ENCODE results near the gene NRF1. TPM values are rescaled to one million over a fixed set of nuclear protein-coding genes. Genes with fewer than 3 reads are reported as not detected.
A peak's percentile ranks its signal among the peaks of the same experiment; 100 is the strongest.

The NRF1 gene
- total and polyA plus RNA-seq, 2 of the 13 experiments (the other 11 are each of a cell fraction or from before 2014, with no cell fraction given) = 9.3 to 10.1 TPM

- peak; percentile 54 for TF ChIP-seq ASH2L (IDR thresholded peaks at IDR 0.05; ENCODE audit: insufficient read length, low read depth, low read length)
- peak; percentile 15; the same call in 1 of the 2 replicates for TF ChIP-seq ZNF451 (CRISPR knock-in tag; IDR thresholded peaks at IDR 0.05)
- no peak for TF ChIP-seq ELK4 (CRISPR knock-in tag; IDR thresholded peaks at IDR 0.05; ENCODE audit: borderline replicate concordance)
- no peak for TF ChIP-seq JUN (CRISPR knock-in tag; IDR thresholded peaks at IDR 0.05)
- TF ChIP-seq THRA (CRISPR knock-in tag; IDR thresholded peaks at IDR 0.05; ENCODE audit: borderline replicate concordance) = no peak
- TF ChIP-seq ATF4 (CRISPR knock-in tag; IDR thresholded peaks at IDR 0.05) = no peak
- no peak; the same call in 1 of the 2 replicates for TF ChIP-seq ZNF790 (CRISPR knock-in tag; IDR thresholded peaks at IDR 0.05; ENCODE audit: borderline replicate concordance)
- no peak for TF ChIP-seq SMAD1 (CRISPR knock-in tag; IDR thresholded peaks at IDR 0.05; ENCODE audit: borderline replicate concordance, low read depth)
- TF ChIP-seq KDM2A (CRISPR knock-in tag; IDR thresholded peaks at IDR 0.05; ENCODE audit: borderline replicate concordance, low read depth) = no peak
- TF ChIP-seq, protein P1, sequence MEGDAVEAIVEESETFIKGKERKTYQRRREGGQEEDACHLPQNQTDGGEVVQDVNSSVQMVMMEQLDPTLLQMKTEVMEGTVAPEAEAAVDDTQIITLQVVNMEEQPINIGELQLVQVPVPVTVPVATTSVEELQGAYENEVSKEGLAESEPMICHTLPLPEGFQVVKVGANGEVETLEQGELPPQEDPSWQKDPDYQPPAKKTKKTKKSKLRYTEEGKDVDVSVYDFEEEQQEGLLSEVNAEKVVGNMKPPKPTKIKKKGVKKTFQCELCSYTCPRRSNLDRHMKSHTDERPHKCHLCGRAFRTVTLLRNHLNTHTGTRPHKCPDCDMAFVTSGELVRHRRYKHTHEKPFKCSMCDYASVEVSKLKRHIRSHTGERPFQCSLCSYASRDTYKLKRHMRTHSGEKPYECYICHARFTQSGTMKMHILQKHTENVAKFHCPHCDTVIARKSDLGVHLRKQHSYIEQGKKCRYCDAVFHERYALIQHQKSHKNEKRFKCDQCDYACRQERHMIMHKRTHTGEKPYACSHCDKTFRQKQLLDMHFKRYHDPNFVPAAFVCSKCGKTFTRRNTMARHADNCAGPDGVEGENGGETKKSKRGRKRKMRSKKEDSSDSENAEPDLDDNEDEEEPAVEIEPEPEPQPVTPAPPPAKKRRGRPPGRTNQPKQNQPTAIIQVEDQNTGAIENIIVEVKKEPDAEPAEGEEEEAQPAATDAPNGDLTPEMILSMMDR (CRISPR knock-in tag; IDR thresholded peaks at IDR 0.05) = peak; percentile 61
- TF ChIP-seq ZNF589 (CRISPR knock-in tag; conservative IDR thresholded peaks at IDR 0.05) = no peak; the same call in 1 of the 2 replicates
- TF ChIP-seq, protein P2, sequence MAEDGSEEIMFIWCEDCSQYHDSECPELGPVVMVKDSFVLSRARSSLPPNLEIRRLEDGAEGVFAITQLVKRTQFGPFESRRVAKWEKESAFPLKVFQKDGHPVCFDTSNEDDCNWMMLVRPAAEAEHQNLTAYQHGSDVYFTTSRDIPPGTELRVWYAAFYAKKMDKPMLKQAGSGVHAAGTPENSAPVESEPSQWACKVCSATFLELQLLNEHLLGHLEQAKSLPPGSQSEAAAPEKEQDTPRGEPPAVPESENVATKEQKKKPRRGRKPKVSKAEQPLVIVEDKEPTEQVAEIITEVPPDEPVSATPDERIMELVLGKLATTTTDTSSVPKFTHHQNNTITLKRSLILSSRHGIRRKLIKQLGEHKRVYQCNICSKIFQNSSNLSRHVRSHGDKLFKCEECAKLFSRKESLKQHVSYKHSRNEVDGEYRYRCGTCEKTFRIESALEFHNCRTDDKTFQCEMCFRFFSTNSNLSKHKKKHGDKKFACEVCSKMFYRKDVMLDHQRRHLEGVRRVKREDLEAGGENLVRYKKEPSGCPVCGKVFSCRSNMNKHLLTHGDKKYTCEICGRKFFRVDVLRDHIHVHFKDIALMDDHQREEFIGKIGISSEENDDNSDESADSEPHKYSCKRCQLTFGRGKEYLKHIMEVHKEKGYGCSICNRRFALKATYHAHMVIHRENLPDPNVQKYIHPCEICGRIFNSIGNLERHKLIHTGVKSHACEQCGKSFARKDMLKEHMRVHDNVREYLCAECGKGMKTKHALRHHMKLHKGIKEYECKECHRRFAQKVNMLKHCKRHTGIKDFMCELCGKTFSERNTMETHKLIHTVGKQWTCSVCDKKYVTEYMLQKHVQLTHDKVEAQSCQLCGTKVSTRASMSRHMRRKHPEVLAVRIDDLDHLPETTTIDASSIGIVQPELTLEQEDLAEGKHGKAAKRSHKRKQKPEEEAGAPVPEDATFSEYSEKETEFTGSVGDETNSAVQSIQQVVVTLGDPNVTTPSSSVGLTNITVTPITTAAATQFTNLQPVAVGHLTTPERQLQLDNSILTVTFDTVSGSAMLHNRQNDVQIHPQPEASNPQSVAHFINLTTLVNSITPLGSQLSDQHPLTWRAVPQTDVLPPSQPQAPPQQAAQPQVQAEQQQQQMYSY (CRISPR knock-in tag; IDR thresholded peaks at IDR 0.05) = no peak
- TF ChIP-seq, protein P3, sequence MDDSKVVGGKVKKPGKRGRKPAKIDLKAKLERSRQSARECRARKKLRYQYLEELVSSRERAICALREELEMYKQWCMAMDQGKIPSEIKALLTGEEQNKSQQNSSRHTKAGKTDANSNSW (CRISPR knock-in tag; IDR thresholded peaks at IDR 0.05; ENCODE audit: borderline replicate concordance) = no peak
- TF ChIP-seq ZNF563 (CRISPR knock-in tag; IDR thresholded peaks at IDR 0.05) = no peak
- no peak for TF ChIP-seq ZNF75D (CRISPR knock-in tag; IDR thresholded peaks at IDR 0.05; ENCODE audit: borderline replicate concordance)
- peak; percentile 17 for TF ChIP-seq ZFY (CRISPR knock-in tag; IDR thresholded peaks at IDR 0.05)
- TF ChIP-seq JARID2 (CRISPR knock-in tag; IDR thresholded peaks at IDR 0.05; ENCODE audit: insufficient replicate concordance) = no peak
- TF ChIP-seq SP4 (CRISPR knock-in tag; IDR thresholded peaks at IDR 0.05) = no peak
Observed at GRCh38 chr7:129612112-129613015, 844 bp downstream of the NRF1 start (continued).
